ENCODE results near the gene OR51T1.

GRCh38 chr11:4890279-4890678 lies 8.6 kb downstream of the OR51T1 start:
- TF ChIP-seq ZNF266 (tag by site-specific recombination; IDR thresholded peaks at IDR 0.05; ENCODE audit: low read depth) (no peak), YY1 (tag by site-specific recombination; IDR thresholded peaks at IDR 0.05) (no peak), ZSCAN5A (tag by site-specific recombination; IDR thresholded peaks at IDR 0.05) (no peak), ZNF350 (tag by site-specific recombination; IDR thresholded peaks at IDR 0.05) (no peak), EGR2 (tag by site-specific recombination; IDR thresholded peaks at IDR 0.05; ENCODE audit: low read depth) (no peak), ZBTB10 (tag by site-specific recombination; IDR thresholded peaks at IDR 0.05) (no peak), ZBTB48 (tag by site-specific recombination; IDR thresholded peaks at IDR 0.05) (no peak), RBAK (tag by site-specific recombination; IDR thresholded peaks at IDR 0.05) (no peak), ZNF19 (tag by site-specific recombination; IDR thresholded peaks at IDR 0.05; ENCODE audit: low read depth) (no peak), KLF16 (tag by site-specific recombination; IDR thresholded peaks at IDR 0.05) (no peak)
- TF ChIP-seq, protein P1, sequence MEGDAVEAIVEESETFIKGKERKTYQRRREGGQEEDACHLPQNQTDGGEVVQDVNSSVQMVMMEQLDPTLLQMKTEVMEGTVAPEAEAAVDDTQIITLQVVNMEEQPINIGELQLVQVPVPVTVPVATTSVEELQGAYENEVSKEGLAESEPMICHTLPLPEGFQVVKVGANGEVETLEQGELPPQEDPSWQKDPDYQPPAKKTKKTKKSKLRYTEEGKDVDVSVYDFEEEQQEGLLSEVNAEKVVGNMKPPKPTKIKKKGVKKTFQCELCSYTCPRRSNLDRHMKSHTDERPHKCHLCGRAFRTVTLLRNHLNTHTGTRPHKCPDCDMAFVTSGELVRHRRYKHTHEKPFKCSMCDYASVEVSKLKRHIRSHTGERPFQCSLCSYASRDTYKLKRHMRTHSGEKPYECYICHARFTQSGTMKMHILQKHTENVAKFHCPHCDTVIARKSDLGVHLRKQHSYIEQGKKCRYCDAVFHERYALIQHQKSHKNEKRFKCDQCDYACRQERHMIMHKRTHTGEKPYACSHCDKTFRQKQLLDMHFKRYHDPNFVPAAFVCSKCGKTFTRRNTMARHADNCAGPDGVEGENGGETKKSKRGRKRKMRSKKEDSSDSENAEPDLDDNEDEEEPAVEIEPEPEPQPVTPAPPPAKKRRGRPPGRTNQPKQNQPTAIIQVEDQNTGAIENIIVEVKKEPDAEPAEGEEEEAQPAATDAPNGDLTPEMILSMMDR (tag by site-specific recombination; IDR thresholded peaks at IDR 0.05) = no peak
